A549 (cell line): Measurements from ENCODE around the gene PRSS22.

Experiments used
- FOSL2 ChIP-seq, 2 experiments: fragments of 450-650 bp in 1 of 2; fragments of >200 bp in 1 of 2; sonication (Bioruptor Twin) in 1 of 2; formaldehyde crosslinking; IDR thresholded peaks; 2 replicates each; pipeline versions ENCODE4 v1.5.0 to v1.6.1; 2016 to 2020; ENCODE audit warnings: mild to moderate bottlenecking in 1 of 2, moderate library complexity in 1 of 2
- JUNB ChIP-seq: fragments of >200 bp; sonication (Bioruptor Twin); formaldehyde crosslinking; IDR thresholded peaks from 2 replicates; pipeline ENCODE4 v1.6.1; 2016
- MAX ChIP-seq: IDR thresholded peaks from 2 replicates; pipeline ENCODE4 v1.6.1; 2012
- NPAS2 ChIP-seq: fragments of 250-450 bp; sonication (Bioruptor Pico); IDR thresholded peaks from 2 replicates; pipeline ENCODE4 v1.8.0; 2022; ENCODE audit warnings: mild to moderate bottlenecking, moderate library complexity, borderline replicate concordance
- POLR2A ChIP-seq: IDR thresholded peaks from 2 replicates; pipeline ENCODE4 v1.6.1; 2012; ENCODE audit warnings: mild to moderate bottlenecking, low read length
- REST ChIP-seq: fragments of 200-600 bp; sonication (generic); IDR thresholded peaks from 2 replicates; pipeline ENCODE4 v1.6.1; 2016; ENCODE audit warnings: antibody characterized with exemption, mild to moderate bottlenecking, moderate library complexity
- TF ChIP-seq, protein P1 (sequence below): fragments of >200 bp; sonication (Bioruptor Twin); formaldehyde crosslinking; IDR thresholded peaks from 3 replicates; pipeline ENCODE4 v1.5.1; 2016

GRCh38 chr16:2834968-2835367, 23.0 kb downstream of the PRSS22 start:
- TF ChIP-seq, protein P1, sequence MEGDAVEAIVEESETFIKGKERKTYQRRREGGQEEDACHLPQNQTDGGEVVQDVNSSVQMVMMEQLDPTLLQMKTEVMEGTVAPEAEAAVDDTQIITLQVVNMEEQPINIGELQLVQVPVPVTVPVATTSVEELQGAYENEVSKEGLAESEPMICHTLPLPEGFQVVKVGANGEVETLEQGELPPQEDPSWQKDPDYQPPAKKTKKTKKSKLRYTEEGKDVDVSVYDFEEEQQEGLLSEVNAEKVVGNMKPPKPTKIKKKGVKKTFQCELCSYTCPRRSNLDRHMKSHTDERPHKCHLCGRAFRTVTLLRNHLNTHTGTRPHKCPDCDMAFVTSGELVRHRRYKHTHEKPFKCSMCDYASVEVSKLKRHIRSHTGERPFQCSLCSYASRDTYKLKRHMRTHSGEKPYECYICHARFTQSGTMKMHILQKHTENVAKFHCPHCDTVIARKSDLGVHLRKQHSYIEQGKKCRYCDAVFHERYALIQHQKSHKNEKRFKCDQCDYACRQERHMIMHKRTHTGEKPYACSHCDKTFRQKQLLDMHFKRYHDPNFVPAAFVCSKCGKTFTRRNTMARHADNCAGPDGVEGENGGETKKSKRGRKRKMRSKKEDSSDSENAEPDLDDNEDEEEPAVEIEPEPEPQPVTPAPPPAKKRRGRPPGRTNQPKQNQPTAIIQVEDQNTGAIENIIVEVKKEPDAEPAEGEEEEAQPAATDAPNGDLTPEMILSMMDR = no peak
- no peak for TF ChIP-seq FOSL2 (IDR thresholded peaks at IDR 0.05)
- TF ChIP-seq FOSL2 (CRISPR knock-in tag; IDR thresholded peaks at IDR 0.05) = no peak
- TF ChIP-seq MAX = no peak
- TF ChIP-seq NPAS2 (CRISPR knock-in tag) = no peak
- no peak for TF ChIP-seq POLR2A
- no peak for TF ChIP-seq JUNB
- TF ChIP-seq REST = no peak
